Measurements from ENCODE around the gene LCE4A. TPM values are rescaled to one million over a fixed set of nuclear protein-coding genes. Genes with fewer than 3 reads are reported as not detected.

LCE4A gene
- total RNA-seq, 1 donor from 2014 or later, result not detected

- no peaks in the 10 kb centered on the region for H3K36me3 Mint-ChIP-seq
- H3K27me3 Mint-ChIP-seq, result no peaks in the 10 kb centered on the region
- TF ChIP-seq CTCF (conservative IDR thresholded peaks at IDR 0.05), result no peak
- no peak overlapping the region for H3K4me3 Mint-ChIP-seq
- H3K4me1 Mint-ChIP-seq (ENCODE audit: unreplicated experiment), result no peaks in the 10 kb centered on the region
- peaks cover 5% of the 10 kb centered on the region for H3K9me3 Mint-ChIP-seq
- no peak overlapping the region for H3K27ac Mint-ChIP-seq
- no peak for DNase-seq (ENCODE audit: extremely low spot score, unreplicated experiment)
Observed at GRCh38 chr1:152752225-152752624, 44.3 kb downstream of the LCE4A start.

GRCh38 chr1:152753586-152753985, 45.6 kb downstream of the LCE4A start:
- Mint-ChIP-seq H3K27me3 (no peaks in the 10 kb centered on the region), H3K27ac (no peak overlapping the region), H3K36me3 (no peaks in the 10 kb centered on the region), H3K9me3 (no peaks in the 10 kb centered on the region), H3K4me1 (ENCODE audit: unreplicated experiment) (no peaks in the 10 kb centered on the region), H3K4me3 (no peak overlapping the region)
- no peak for TF ChIP-seq CTCF (conservative IDR thresholded peaks at IDR 0.05)
- no peak for DNase-seq (ENCODE audit: extremely low spot score, unreplicated experiment)

DNA sequence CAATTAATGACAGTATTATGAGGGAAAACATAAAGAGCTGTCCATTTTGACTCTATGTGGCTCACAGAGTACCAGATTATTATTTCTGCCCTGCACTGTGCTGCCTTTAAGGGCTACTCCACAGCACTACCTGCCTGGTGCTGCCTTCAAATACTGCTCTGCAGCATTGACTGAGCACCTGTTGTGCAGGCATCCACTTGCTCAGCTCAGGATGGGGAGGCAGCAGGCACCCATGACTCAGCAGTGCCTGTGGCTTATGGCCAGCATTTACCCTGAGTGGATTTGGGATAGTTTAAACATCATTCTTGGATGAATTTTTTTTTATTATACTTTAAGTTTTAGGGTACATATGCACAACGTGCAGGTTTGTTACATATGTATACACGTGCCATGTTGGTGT, 48.9 kb downstream of the LCE4A start:
- Mint-ChIP-seq H3K4me1 (ENCODE audit: unreplicated experiment) (no peaks in the 10 kb centered on the region), H3K27me3 (no peaks in the 10 kb centered on the region), H3K9me3 (peaks cover 5% of the 10 kb centered on the region)

GRCh38 chr1:152757747-152758146, 49.8 kb downstream of the LCE4A start, which contains the start of gene KPRP:
KPRP (plus strand) TSS chr1:152758025; CDS start chr1:152759589, 1,564 bp downstream.
- no peak for DNase-seq (ENCODE audit: extremely low spot score, unreplicated experiment)
- peaks cover 5% of the 10 kb centered on the region for H3K9me3 Mint-ChIP-seq
- H3K36me3 Mint-ChIP-seq, result no peaks in the 10 kb centered on the region

More for the DNA sequence above, 48.9 kb downstream of the LCE4A start:
- no peak overlapping the region for H3K27ac Mint-ChIP-seq
- no peaks in the 10 kb centered on the region for H3K36me3 Mint-ChIP-seq
- DNase-seq (ENCODE audit: extremely low spot score, unreplicated experiment), result no peak
- no peak overlapping the region for H3K4me3 Mint-ChIP-seq
- TF ChIP-seq CTCF (conservative IDR thresholded peaks at IDR 0.05), result no peak

DNA sequence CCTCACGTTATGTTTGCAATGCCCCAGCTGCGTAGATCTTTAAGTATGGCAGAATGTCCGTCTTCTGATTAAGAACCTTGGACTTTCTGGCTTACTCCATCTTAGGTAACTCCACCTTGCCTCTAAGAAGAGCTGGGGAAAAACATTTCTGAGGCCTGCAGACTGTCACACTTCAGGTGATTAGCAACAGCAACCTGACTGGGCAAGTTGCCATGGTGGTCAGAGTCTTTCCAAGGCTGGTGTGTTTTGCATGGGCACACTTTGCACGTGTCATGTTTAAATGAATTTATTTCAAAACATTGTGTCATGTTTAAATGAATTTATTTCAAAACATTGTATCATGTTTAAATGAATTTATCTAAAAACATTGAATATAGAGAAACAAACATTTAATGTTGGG, 50.7 kb downstream of the LCE4A start:
- H3K4me1 Mint-ChIP-seq (ENCODE audit: unreplicated experiment), result no peaks in the 10 kb centered on the region
- no peak for DNase-seq (ENCODE audit: extremely low spot score, unreplicated experiment)
- H3K36me3 Mint-ChIP-seq, result no peaks in the 10 kb centered on the region
- H3K9me3 Mint-ChIP-seq, result peaks cover 5% of the 10 kb centered on the region
- TF ChIP-seq CTCF (conservative IDR thresholded peaks at IDR 0.05), result no peak
- H3K27ac Mint-ChIP-seq, result no peak overlapping the region
- H3K27me3 Mint-ChIP-seq, result no peaks in the 10 kb centered on the region
- no peak overlapping the region for H3K4me3 Mint-ChIP-seq

More at GRCh38 chr1:152757747-152758146, 49.8 kb downstream of the LCE4A start, which contains the start of gene KPRP:
- H3K4me3 Mint-ChIP-seq, result no peak within 1 kb of the TSS
- H3K4me1 Mint-ChIP-seq (ENCODE audit: unreplicated experiment), result no peaks in the 10 kb centered on the region
- no peaks in the 10 kb centered on the region for H3K27me3 Mint-ChIP-seq
- TF ChIP-seq CTCF (conservative IDR thresholded peaks at IDR 0.05), result no peak
- no peak within 1 kb of the TSS for H3K27ac Mint-ChIP-seq

Other genes with a start within 250 kb of the LCE4A start
- gene LCE5A, start 197.4 kb upstream of the LCE4A start, total RNA-seq (ENCODE audit: low replicate concordance), result not detected in 2 replicates
- not detected in 2 replicates for gene CRCT1, start 193.7 kb upstream of the LCE4A start, total RNA-seq (ENCODE audit: low replicate concordance)
- not detected in 2 replicates for gene LCE3E, start 141.4 kb upstream of the LCE4A start, total RNA-seq (ENCODE audit: low replicate concordance)
- gene LCE3D, start 127.6 kb upstream of the LCE4A start, total RNA-seq (ENCODE audit: low replicate concordance), result not detected in 2 replicates
- gene LCE3C, start 107.9 kb upstream of the LCE4A start, total RNA-seq (ENCODE audit: low replicate concordance), result not detected in 2 replicates
- not detected in 2 replicates for gene LCE3B, start 94.3 kb upstream of the LCE4A start, total RNA-seq (ENCODE audit: low replicate concordance)
- gene LCE3A, start 85.1 kb upstream of the LCE4A start, total RNA-seq (ENCODE audit: low replicate concordance), result not detected in 2 replicates
- not detected in 2 replicates for gene LCE2D, start 44.8 kb upstream of the LCE4A start, total RNA-seq (ENCODE audit: low replicate concordance)
- gene LCE2C, start 32.9 kb upstream of the LCE4A start, total RNA-seq (ENCODE audit: low replicate concordance), result not detected in 2 replicates
- gene LCE2B, start 22.0 kb upstream of the LCE4A start, total RNA-seq (ENCODE audit: low replicate concordance), result not detected in 2 replicates
- gene LCE2A, start 9.8 kb upstream of the LCE4A start, total RNA-seq (ENCODE audit: low replicate concordance), result not detected in 2 replicates
- gene KPRP, start 49.9 kb downstream of the LCE4A start, total RNA-seq (ENCODE audit: low replicate concordance), result not detected in 2 replicates
- gene LCE1F, start 67.0 kb downstream of the LCE4A start, total RNA-seq (ENCODE audit: low replicate concordance), result not detected in 2 replicates
- gene LCE1E, start 78.1 kb downstream of the LCE4A start, total RNA-seq (ENCODE audit: low replicate concordance), result not detected in 2 replicates
- gene LCE1D, start 88.6 kb downstream of the LCE4A start, total RNA-seq (ENCODE audit: low replicate concordance), result not detected in 2 replicates
- not detected in 2 replicates for gene LCE1C, start 98.5 kb downstream of the LCE4A start, total RNA-seq (ENCODE audit: low replicate concordance)
- not detected in 2 replicates for gene LCE1B, start 103.8 kb downstream of the LCE4A start, total RNA-seq (ENCODE audit: low replicate concordance)
- gene LCE1A, start 119.3 kb downstream of the LCE4A start, total RNA-seq (ENCODE audit: low replicate concordance), result not detected in 2 replicates
- not detected in 2 replicates for gene LCE6A, start 134.7 kb downstream of the LCE4A start, total RNA-seq (ENCODE audit: low replicate concordance)
- not detected in 2 replicates for gene LCE7A, start 151.8 kb downstream of the LCE4A start, total RNA-seq (ENCODE audit: low replicate concordance)
- not detected in 2 replicates for gene SMCP, start 170.2 kb downstream of the LCE4A start, total RNA-seq (ENCODE audit: low replicate concordance)
- gene IVL, start 200.4 kb downstream of the LCE4A start, total RNA-seq (ENCODE audit: low replicate concordance), result 10.9 and 19.3 TPM in 2 replicates
- gene SPRR5, start 239.0 kb downstream of the LCE4A start, total RNA-seq (ENCODE audit: low replicate concordance), result not detected in 2 replicates

All from type B pancreatic cell (in vitro differentiated cells).